A549 (cell line): ENCODE measurements around the gene MCTP1. TPM values are rescaled to one million over a fixed set of nuclear protein-coding genes. Genes with fewer than 3 reads are reported as not detected.

Experiments
- ATAC-seq, 2 experiments: fragments of 200-7000 bp in 1 of 2; fragments of >200 bp in 1 of 2; cut with Nextera tagmentation in 1 of 2; cut with Tn5 transposase in 1 of 2; 3 replicates each; pipeline versions ENCODE4 v1.8.0 to v1.9.1; 2018 to 2020; ENCODE audit warnings: mild to moderate bottlenecking in 1 of 2, moderate library complexity in 1 of 2
- CTCF ChIA-PET: fragments of 300-600 bp; sonication (Branson Sonifier 250); formaldehyde crosslinking; extraction: SDS; loops from one replicate; lab custom pipeline; 2021; ENCODE audit warnings: antibody characterized with exemption, inconsistent platforms; lab: Yijun Ruan, JAX
- POLR2A ChIA-PET: fragments of 350-600 bp; formaldehyde crosslinking; extraction: SDS; loops from one replicate; lab custom pipeline; 2021; ENCODE audit warnings: antibody characterized with exemption, inconsistent platforms; lab: Yijun Ruan, JAX
- DNase-seq, 2 experiments: peaks; one replicate each; pipeline versions ENCODE4 v3.0.0 to v3.0.0-alpha.2; 2011 to 2016; ENCODE audit warnings: low read depth in 1 of 2, low spot score in 1 of 2
- FAIRE-seq: peaks from 2 replicates; lab custom pipeline; 2011; peaks lifted over from hg19 to GRCh38; lab: Jason Lieb, UNC
- H3K27ac ChIP-seq, 2 experiments: fragments of >200 bp; sonication (Bioruptor Twin); formaldehyde crosslinking; 3 replicates each; pipeline ENCODE4 v1.5.1; 2016 to 2017
- H3K4me1 ChIP-seq: fragments of >200 bp; sonication (Bioruptor Twin); formaldehyde crosslinking; 3 replicates; pipeline ENCODE4 v1.6.1; 2016
- H3K4me2 ChIP-seq: fragments of >200 bp; sonication (Bioruptor Twin); formaldehyde crosslinking; 3 replicates; pipeline ENCODE4 v1.6.1; 2016
- H3K4me3 ChIP-seq: fragments of >200 bp; sonication (Bioruptor Twin); formaldehyde crosslinking; 3 replicates; pipeline ENCODE4 v1.5.1; 2016
- H3K9me3 ChIP-seq: fragments of >200 bp; sonication (Bioruptor Twin); formaldehyde crosslinking; 3 replicates; pipeline ENCODE4 v1.6.1; 2016
- BCL3 ChIP-seq: fragments of >200 bp; sonication (Bioruptor Twin); formaldehyde crosslinking; IDR thresholded peaks from 3 replicates; pipeline ENCODE4 v1.6.1; 2016
- CBX2 ChIP-seq: fragments of 200-600 bp; sonication (generic); IDR thresholded peaks from 2 replicates; pipeline ENCODE4 v1.6.1; 2016; ENCODE audit warnings: low read depth, mild to moderate bottlenecking, borderline replicate concordance
- CEBPB ChIP-seq, 2 experiments: fragments of >200 bp in 1 of 2; sonication (Bioruptor Twin) in 1 of 2; formaldehyde crosslinking in 1 of 2; IDR thresholded peaks; 2 replicates each; pipeline ENCODE4 v1.6.1; 2012 to 2016
- CTCF ChIP-seq: fragments of >200 bp; sonication (Bioruptor Twin); formaldehyde crosslinking; IDR thresholded peaks from 3 replicates; pipeline ENCODE4 v1.5.1; 2016
- ELK1 ChIP-seq: fragments of 150-350 bp; IDR thresholded peaks from 2 replicates; pipeline ENCODE4 v1.6.1; 2014; ENCODE audit warnings: low read depth, mild to moderate bottlenecking, low read length
- FOSL2 ChIP-seq, 2 experiments: fragments of 450-650 bp in 1 of 2; fragments of >200 bp in 1 of 2; sonication (Bioruptor Twin) in 1 of 2; formaldehyde crosslinking; IDR thresholded peaks; 2 replicates each; pipeline versions ENCODE4 v1.5.0 to v1.6.1; 2016 to 2020; ENCODE audit warnings: mild to moderate bottlenecking in 1 of 2, moderate library complexity in 1 of 2
- HDAC2 ChIP-seq: fragments of 200-600 bp; sonication (generic); IDR thresholded peaks from 2 replicates; pipeline ENCODE4 v1.6.1; 2016
- HMGXB4 ChIP-seq: fragments of 250-450 bp; sonication (Bioruptor Pico); IDR thresholded peaks from 2 replicates; pipeline ENCODE4 v1.5.0; 2021; ENCODE audit warnings: mild to moderate bottlenecking, moderate library complexity, borderline replicate concordance
- HOXB13 ChIP-seq: fragments of 250-450 bp; sonication (Bioruptor Pico); IDR thresholded peaks from 2 replicates; pipeline ENCODE4 v1.5.0; 2020; ENCODE audit warnings: low read depth, mild to moderate bottlenecking, moderate library complexity
- KDM1A ChIP-seq: fragments of 200-600 bp; sonication (generic); IDR thresholded peaks from 2 replicates; pipeline ENCODE4 v1.6.1; 2016; ENCODE audit warnings: low read depth, mild to moderate bottlenecking
- KDM5A ChIP-seq: fragments of 200-600 bp; sonication (generic); IDR thresholded peaks from 2 replicates; pipeline ENCODE4 v1.6.1; 2016; ENCODE audit warnings: antibody characterized with exemption, mild to moderate bottlenecking
- NPAS2 ChIP-seq: fragments of 250-450 bp; sonication (Bioruptor Pico); IDR thresholded peaks from 2 replicates; pipeline ENCODE4 v1.8.0; 2022; ENCODE audit warnings: mild to moderate bottlenecking, moderate library complexity, borderline replicate concordance
- NR3C1 ChIP-seq: fragments of >200 bp; sonication (Bioruptor Twin); formaldehyde crosslinking; IDR thresholded peaks from 3 replicates; pipeline ENCODE4 v1.6.1; 2017
- POLR2A ChIP-seq: IDR thresholded peaks from 2 replicates; pipeline ENCODE4 v1.6.1; 2012; ENCODE audit warnings: mild to moderate bottlenecking, low read length
- RAD21 ChIP-seq, 2 experiments: fragments of >200 bp in 1 of 2; sonication (Bioruptor Twin) in 1 of 2; formaldehyde crosslinking in 1 of 2; IDR thresholded peaks in 1 of 2; conservative IDR thresholded peaks in 1 of 2; 2 replicates in 1 of 2; 3 replicates in 1 of 2; pipeline ENCODE4 v1.6.1; 2012 to 2018; ENCODE audit warnings: inconsistent platforms in 1 of 2
- RARB ChIP-seq: fragments of 250-450 bp; sonication (Bioruptor Pico); IDR thresholded peaks from 2 replicates; pipeline ENCODE4 v1.8.0; 2021; ENCODE audit warnings: mild to moderate bottlenecking, moderate library complexity
- RCOR1 ChIP-seq: fragments of 150-350 bp; IDR thresholded peaks from 2 replicates; pipeline ENCODE4 v1.6.1; 2014; ENCODE audit warnings: antibody characterized with exemption, low read length, low read depth
- REST ChIP-seq: fragments of 200-600 bp; sonication (generic); IDR thresholded peaks from 2 replicates; pipeline ENCODE4 v1.6.1; 2016; ENCODE audit warnings: antibody characterized with exemption, mild to moderate bottlenecking, moderate library complexity
- RNF2 ChIP-seq: fragments of 200-600 bp; sonication (generic); IDR thresholded peaks from 2 replicates; pipeline ENCODE4 v1.6.1; 2016; ENCODE audit warnings: low read depth, mild to moderate bottlenecking, antibody characterized with exemption, moderate library complexity, borderline replicate concordance
- SMC3 ChIP-seq: fragments of >200 bp; sonication (Bioruptor Twin); formaldehyde crosslinking; IDR thresholded peaks from 3 replicates; pipeline ENCODE4 v1.6.1; 2018; ENCODE audit warnings: inconsistent platforms
- SREBF2 ChIP-seq: fragments of 450-650 bp; IDR thresholded peaks from 2 replicates; pipeline ENCODE4 v1.6.1; 2014; ENCODE audit warnings: mild to moderate bottlenecking, moderate library complexity
- ZC3H11A ChIP-seq: fragments of 450-650 bp; IDR thresholded peaks from 2 replicates; pipeline ENCODE4 v1.6.1; 2014; ENCODE audit warnings: antibody characterized with exemption, mild to moderate bottlenecking
- WGBS: methylation state at CpG from one replicate; pipeline ENCODE4 v1.1.6; 2017; ENCODE audit errors: missing lambda C conversion rate; 5-methylcytosine and 5-hydroxymethylcytosine counted together
- polyA plus RNA-seq, 4 experiments: library from polyadenylated mRNA; depleted of rRNA in 3 of 4; stranded (reverse); fragments of >200 nt; fragmentation: RNase III in 1 of 4; extraction: RNeasy Plus Mini Kit Qiagen cat#74134 plus additional on column Dnase treatment in 1 of 4; gene quantifications; 2 replicates in 3 of 4; 3 replicates in 1 of 4; pipeline ENCODE4 v1.2.3, GENCODE V29; 2011 to 2017

MCTP1 gene
- polyA plus RNA-seq, 2 of the 4 experiments (the other 2 are of a cell fraction): 5.4 to 6.9 TPM

GRCh38 chr5:94972268-94972667, 312.6 kb downstream of the MCTP1 start:
- Histone ChIP-seq H3K4me1 (no peaks in the 10 kb centered on the region), H3K4me3 (no peak overlapping the region), H3K4me2 (no peak overlapping the region), H3K9me3 (peaks cover 6% of the 10 kb centered on the region; the same call in 2 of the 3 replicates), H3K27ac (no peak overlapping the region)
- ATAC-seq (no peak), FAIRE-seq (no peak), DNase-seq (no peak)
- no peak for TF ChIP-seq HMGXB4 (CRISPR knock-in tag)
- TF ChIP-seq SREBF2: no peak
- no peak for TF ChIP-seq RNF2
- no peak for TF ChIP-seq REST
- TF ChIP-seq NR3C1: no peak
- TF ChIP-seq FOSL2 (IDR thresholded peaks at IDR 0.05): no peak
- no peak for TF ChIP-seq FOSL2 (CRISPR knock-in tag; IDR thresholded peaks at IDR 0.05)
- no peak for TF ChIP-seq KDM1A
- TF ChIP-seq CBX2: no peak
- TF ChIP-seq HOXB13 (CRISPR knock-in tag): no peak
- WGBS: 91% methylated on average over 1 of the region's 1 CpG
- CTCF ChIA-PET: no interaction called here
- POLR2A ChIA-PET: no interaction called here

GRCh38 chr5:94969174-94969573, 315.7 kb downstream of the MCTP1 start:
- CTCF ChIA-PET: interaction anchor here (0.6 to 5.7 kb wide), 11 partner anchors 10 to 315 kb away, joined by 3 to 68 read pairs (median 4); partner anchors contain the start of gene MCTP1
- POLR2A ChIA-PET: no interaction called here
- H3K4me2 ChIP-seq: no peak overlapping the region
- WGBS: 11% methylated on average over 3 of the region's 3 CpGs
- no peaks in the 10 kb centered on the region for H3K9me3 ChIP-seq
- H3K4me3 ChIP-seq: no peak overlapping the region
- FAIRE-seq: peak; percentile 67
- DNase-seq: peak in 1 of 2 experiments; percentile 41
- H3K27ac ChIP-seq: no peak overlapping the region
- peak; percentile 72 to 79; a peak in 4 of 6 replicates for ATAC-seq
- no peaks in the 10 kb centered on the region for H3K4me1 ChIP-seq
- TF ChIP-seq RAD21 (conservative IDR thresholded peaks at IDR 0.05 in 1 of 2, IDR thresholded peaks at IDR 0.05 in 1 of 2): peak; percentile 45 to 49; a peak in 4 of 5 replicates
- no peak for TF ChIP-seq HDAC2
- TF ChIP-seq, all 56 proteins: peak for 1

GRCh38 chr5:94968507-94969095, 316.3 kb downstream of the MCTP1 start:
- DNase-seq: peak; percentile 25 to 71
- FAIRE-seq: peak; percentile 86
- peak; percentile 81 to 94; a peak in 5 of 6 replicates for ATAC-seq
- Histone ChIP-seq H3K4me2 (no peak overlapping the region), H3K27ac (no peak overlapping the region), H3K4me1 (no peaks in the 10 kb centered on the region), H3K4me3 (no peak overlapping the region), H3K9me3 (no peaks in the 10 kb centered on the region)
- 25% methylated on average over 5 of the region's 5 CpGs for WGBS
- CTCF ChIA-PET: interaction anchor here (0.6 to 5.7 kb wide), 19 partner anchors 9 to 323 kb away, joined by 3 to 68 read pairs (median 3); no protein-coding TSS in a partner anchor
- POLR2A ChIA-PET: no interaction called here
- TF ChIP-seq RARB (CRISPR knock-in tag) (no peak), KDM1A (no peak), RCOR1 (no peak), RAD21 (conservative IDR thresholded peaks at IDR 0.05 in 1 of 2, IDR thresholded peaks at IDR 0.05 in 1 of 2) (peak; percentile 78 to 84), SMC3 (peak; percentile 84), ZC3H11A (no peak), BCL3 (no peak), ELK1 (no peak), CTCF (peak; percentile 87), POLR2A (no peak), KDM5A (no peak), NPAS2 (CRISPR knock-in tag) (no peak), CEBPB (IDR thresholded peaks at IDR 0.05) (no peak; a peak in 1 of 4 replicates)
